ENCODE results near the gene RILPL2.
A peak's percentile ranks its signal among the peaks of the same experiment; 100 is the strongest.
"Not testable (repeated sequence)": the region's sequence is repeated elsewhere in the genome, so short reads cannot be mapped to it uniquely, and the experiment has no call there.

The RILPL2 gene

GRCh38 chr12:123407269-123407668 lies 29.2 kb downstream of the RILPL2 start:
- H3K27me3 Mint-ChIP-seq, H3K4me3 Mint-ChIP-seq, DNase-seq, H3K9me3 Mint-ChIP-seq, H3K4me1 Mint-ChIP-seq, H3K27ac Mint-ChIP-seq: not testable (repeated sequence)
- CTCF ChIA-PET: interaction anchor here (1.1 to 1.5 kb wide), 2 partner anchors 8 to 176 kb away, joined by 3 read pairs; no protein-coding TSS in a partner anchor
- H3K36me3 Mint-ChIP-seq: peaks cover 34% of the 10 kb centered on the region

GRCh38 chr12:123404581-123404980 lies 31.9 kb downstream of the RILPL2 start:
- H3K36me3 Mint-ChIP-seq: peaks cover 36% of the 10 kb centered on the region
- no peaks in the 10 kb centered on the region for H3K4me1 Mint-ChIP-seq
- H3K27ac Mint-ChIP-seq: no peak overlapping the region
- CTCF ChIA-PET: no interaction called here
- H3K27me3 Mint-ChIP-seq: no peaks in the 10 kb centered on the region
- H3K9me3 Mint-ChIP-seq: no peaks in the 10 kb centered on the region
- no peak overlapping the region for H3K4me3 Mint-ChIP-seq
- DNase-seq: no peak

- no peaks in the 10 kb centered on the region for H3K9me3 Mint-ChIP-seq
- H3K27ac Mint-ChIP-seq: no peak overlapping the region
- CTCF ChIA-PET: no interaction called here
- DNase-seq: no peak
- H3K27me3 Mint-ChIP-seq: no peaks in the 10 kb centered on the region
- no peak overlapping the region for H3K4me3 Mint-ChIP-seq
- no peaks in the 10 kb centered on the region for H3K4me1 Mint-ChIP-seq
- H3K36me3 Mint-ChIP-seq: peaks cover 36% of the 10 kb centered on the region
Measured at GRCh38 chr12:123401753-123402683, 34.5 kb downstream of the RILPL2 start.

- DNase-seq: no peak
- H3K4me3 Mint-ChIP-seq: no peak overlapping the region
- H3K9me3 Mint-ChIP-seq: no peaks in the 10 kb centered on the region
- no peaks in the 10 kb centered on the region for H3K4me1 Mint-ChIP-seq
- no peak overlapping the region for H3K27ac Mint-ChIP-seq
- CTCF ChIA-PET: no interaction called here
- no peaks in the 10 kb centered on the region for H3K27me3 Mint-ChIP-seq
- peaks cover 52% of the 10 kb centered on the region for H3K36me3 Mint-ChIP-seq
Measured at GRCh38 chr12:123399255-123399617, 37.2 kb downstream of the RILPL2 start.

- no peak overlapping the region for H3K27ac Mint-ChIP-seq
- H3K27me3 Mint-ChIP-seq: no peaks in the 10 kb centered on the region
- H3K36me3 Mint-ChIP-seq: peaks cover 47% of the 10 kb centered on the region
- CTCF ChIA-PET: no interaction called here
- H3K4me1 Mint-ChIP-seq: no peaks in the 10 kb centered on the region
- no peak for DNase-seq
- H3K4me3 Mint-ChIP-seq: no peak overlapping the region
- no peaks in the 10 kb centered on the region for H3K9me3 Mint-ChIP-seq
Measured at GRCh38 chr12:123398550-123399254, 37.8 kb downstream of the RILPL2 start.

- H3K4me3 Mint-ChIP-seq: no peak overlapping the region
- peaks cover 3% of the 10 kb centered on the region for H3K4me1 Mint-ChIP-seq
- no peak overlapping the region for H3K27ac Mint-ChIP-seq
- DNase-seq: no peak
- CTCF ChIA-PET: no interaction called here
- peaks cover 45% of the 10 kb centered on the region for H3K36me3 Mint-ChIP-seq
- H3K9me3 Mint-ChIP-seq: no peaks in the 10 kb centered on the region
- no peaks in the 10 kb centered on the region for H3K27me3 Mint-ChIP-seq
Measured at GRCh38 chr12:123398177-123398549, 38.3 kb downstream of the RILPL2 start.

- Mint-ChIP-seq H3K36me3 (peaks cover 43% of the 10 kb centered on the region), H3K4me3 (no peak overlapping the region), H3K27me3 (no peaks in the 10 kb centered on the region), H3K27ac (no peak overlapping the region), H3K4me1 (peaks cover 7% of the 10 kb centered on the region), H3K9me3 (no peaks in the 10 kb centered on the region)
- CTCF ChIA-PET: interaction anchor here (0.7 kb wide), 1 partner anchor 156 kb away, joined by 3 read pairs; no protein-coding TSS in a partner anchor
- DNase-seq: no peak
Measured at GRCh38 chr12:123397400-123397799, 39.1 kb downstream of the RILPL2 start.

GRCh38 chr12:123396954-123397353 lies 39.5 kb downstream of the RILPL2 start:
- Mint-ChIP-seq H3K27me3 (no peaks in the 10 kb centered on the region), H3K4me3 (no peak overlapping the region), H3K36me3 (peaks cover 44% of the 10 kb centered on the region), H3K9me3 (no peaks in the 10 kb centered on the region), H3K27ac (no peak overlapping the region), H3K4me1 (peaks cover 7% of the 10 kb centered on the region)
- CTCF ChIA-PET: interaction anchor here (0.7 kb wide), 1 partner anchor 155 kb away, joined by 3 read pairs; no protein-coding TSS in a partner anchor
- DNase-seq: no peak

- no peaks in the 10 kb centered on the region for H3K27me3 Mint-ChIP-seq
- peaks cover 8% of the 10 kb centered on the region for H3K4me1 Mint-ChIP-seq
- H3K9me3 Mint-ChIP-seq: no peaks in the 10 kb centered on the region
- CTCF ChIA-PET: interaction anchor here (0.8 kb wide), 1 partner anchor 10 kb away, joined by 3 read pairs; no protein-coding TSS in a partner anchor
- no peak overlapping the region for H3K4me3 Mint-ChIP-seq
- H3K36me3 Mint-ChIP-seq: peaks cover 46% of the 10 kb centered on the region
- no peak for DNase-seq
- H3K27ac Mint-ChIP-seq: no peak overlapping the region
Measured at GRCh38 chr12:123396543-123396942, 39.9 kb downstream of the RILPL2 start.

- Mint-ChIP-seq H3K9me3 (no peaks in the 10 kb centered on the region), H3K36me3 (peaks cover 53% of the 10 kb centered on the region), H3K4me3 (no peak overlapping the region), H3K4me1 (peaks cover 20% of the 10 kb centered on the region), H3K27ac (no peak overlapping the region), H3K27me3 (no peaks in the 10 kb centered on the region)
- no peak for DNase-seq
- CTCF ChIA-PET: interaction anchor here (0.7 kb wide), 1 partner anchor 21 kb away, joined by 4 read pairs; no protein-coding TSS in a partner anchor
Measured at GRCh38 chr12:123395236-123395635, 41.2 kb downstream of the RILPL2 start.

- Mint-ChIP-seq H3K27me3 (no peaks in the 10 kb centered on the region), H3K4me3 (no peak overlapping the region), H3K9me3 (no peaks in the 10 kb centered on the region), H3K36me3 (peaks cover 54% of the 10 kb centered on the region), H3K4me1 (peaks cover 24% of the 10 kb centered on the region), H3K27ac (no peak overlapping the region)
- no peak for DNase-seq
- CTCF ChIA-PET: no interaction called here
Measured at GRCh38 chr12:123393747-123394146, 42.7 kb downstream of the RILPL2 start.

GRCh38 chr12:123391546-123392343 lies 44.7 kb downstream of the RILPL2 start:
- no peak for DNase-seq
- CTCF ChIA-PET: interaction anchor here (1.1 kb wide), 1 partner anchor 190 kb away, joined by 3 read pairs; no protein-coding TSS in a partner anchor
- no peaks in the 10 kb centered on the region for H3K9me3 Mint-ChIP-seq
- H3K27ac Mint-ChIP-seq: peak overlapping the region; percentile 49
- peaks cover 41% of the 10 kb centered on the region for H3K4me1 Mint-ChIP-seq
- no peaks in the 10 kb centered on the region for H3K27me3 Mint-ChIP-seq
- peaks cover 47% of the 10 kb centered on the region for H3K36me3 Mint-ChIP-seq
- peak overlapping the region; percentile 84 for H3K4me3 Mint-ChIP-seq

- Mint-ChIP-seq H3K27me3 (no peaks in the 10 kb centered on the region), H3K27ac (peak overlapping the region; percentile 83), H3K4me1 (peaks cover 46% of the 10 kb centered on the region), H3K36me3 (peaks cover 38% of the 10 kb centered on the region), H3K9me3 (no peaks in the 10 kb centered on the region), H3K4me3 (peak overlapping the region; percentile 84)
- DNase-seq: no peak
- CTCF ChIA-PET: no interaction called here
Measured at GRCh38 chr12:123390498-123391426, 45.7 kb downstream of the RILPL2 start.
